ENCODE data around the gene ZBTB32.
"Not testable (repeated sequence)": the region's sequence is repeated elsewhere in the genome, so short reads cannot be mapped to it uniquely, and the experiment has no call there.

Gene ZBTB32

GRCh38 chr19:35704218-35704617 is at the start of gene ZBTB32:
Gene ZBTB32, plus strand, starts transcription at chr19:35704558. Its CDS starts 10,069 bp downstream, at chr19:35714627.
- no peak within 1 kb of the TSS for H3K4me3 ChIP-seq (ENCODE audit: low read depth, low read length)

GRCh38 chr19:35654828-35655227 is 49.5 kb upstream of the ZBTB32 start:
- not testable (repeated sequence) for H3K4me3 ChIP-seq (ENCODE audit: low read depth, low read length)

- H3K4me3 ChIP-seq (ENCODE audit: low read depth, low read length): no peak overlapping the region
Measured at GRCh38 chr19:35655600-35655999, 48.8 kb upstream of the ZBTB32 start.

- no peak overlapping the region for H3K4me3 ChIP-seq (ENCODE audit: low read depth, low read length)
Measured at GRCh38 chr19:35656700-35657099, 47.7 kb upstream of the ZBTB32 start.

GRCh38 chr19:35657904-35658700 is 46.3 kb upstream of the ZBTB32 start:
- H3K4me3 ChIP-seq (ENCODE audit: low read depth, low read length): no peak overlapping the region

- H3K4me3 ChIP-seq (ENCODE audit: low read depth, low read length): no peak overlapping the region
Measured at GRCh38 chr19:35661995-35662340, 42.4 kb upstream of the ZBTB32 start.

GRCh38 chr19:35663981-35664380 is 40.4 kb upstream of the ZBTB32 start:
- H3K4me3 ChIP-seq (ENCODE audit: low read depth, low read length): no peak overlapping the region

GRCh38 chr19:35665157-35665556 is 39.2 kb upstream of the ZBTB32 start:
- no peak overlapping the region for H3K4me3 ChIP-seq (ENCODE audit: low read depth, low read length)

GRCh38 chr19:35665604-35666003 is 38.8 kb upstream of the ZBTB32 start:
- H3K4me3 ChIP-seq (ENCODE audit: low read depth, low read length): no peak overlapping the region

GRCh38 chr19:35666251-35666913 is 38.0 kb upstream of the ZBTB32 start, which contains the start of gene UPK1A:
Gene UPK1A, plus strand, starts transcription at chr19:35666517. Its CDS starts 296 bp downstream, at chr19:35666813.
- no peak within 1 kb of the TSS for H3K4me3 ChIP-seq (ENCODE audit: low read depth, low read length)

GRCh38 chr19:35669566-35669965 is 34.8 kb upstream of the ZBTB32 start:
- no peak overlapping the region for H3K4me3 ChIP-seq (ENCODE audit: low read depth, low read length)

GRCh38 chr19:35669974-35670373 is 34.4 kb upstream of the ZBTB32 start:
- no peak overlapping the region for H3K4me3 ChIP-seq (ENCODE audit: low read depth, low read length)

GRCh38 chr19:35670686-35671085 is 33.7 kb upstream of the ZBTB32 start:
- H3K4me3 ChIP-seq (ENCODE audit: low read depth, low read length): no peak overlapping the region

GRCh38 chr19:35671818-35672217 is 32.5 kb upstream of the ZBTB32 start:
- H3K4me3 ChIP-seq (ENCODE audit: low read depth, low read length): no peak overlapping the region

- H3K4me3 ChIP-seq (ENCODE audit: low read depth, low read length): peak overlapping the region; percentile 62
Measured at GRCh38 chr19:35673121-35673804, 31.1 kb upstream of the ZBTB32 start.

GRCh38 chr19:35675589-35676140 is 28.7 kb upstream of the ZBTB32 start:
- no peak overlapping the region for H3K4me3 ChIP-seq (ENCODE audit: low read depth, low read length)

- H3K4me3 ChIP-seq (ENCODE audit: low read depth, low read length): no peak overlapping the region
Measured at GRCh38 chr19:35689836-35690235, 14.5 kb upstream of the ZBTB32 start.

GRCh38 chr19:35691106-35691505 is 13.3 kb upstream of the ZBTB32 start:
- H3K4me3 ChIP-seq (ENCODE audit: low read depth, low read length): not testable (repeated sequence)

GRCh38 chr19:35692010-35692409 is 12.3 kb upstream of the ZBTB32 start:
- no peak overlapping the region for H3K4me3 ChIP-seq (ENCODE audit: low read depth, low read length)

GRCh38 chr19:35693422-35693821 is 10.9 kb upstream of the ZBTB32 start:
- H3K4me3 ChIP-seq (ENCODE audit: low read depth, low read length): no peak overlapping the region

GRCh38 chr19:35693835-35694599 is 10.3 kb upstream of the ZBTB32 start:
- no peak overlapping the region for H3K4me3 ChIP-seq (ENCODE audit: low read depth, low read length)

All from iPS-11a (cell line).